ENCODE measurements around the gene FBP2. TPM values are rescaled to one million over a fixed set of nuclear protein-coding genes. Genes with fewer than 3 reads are reported as not detected.

The FBP2 gene
- total and polyA plus RNA-seq, 2 of the 4 experiments (the other 2 are of a cell fraction), result not detected

DNA sequence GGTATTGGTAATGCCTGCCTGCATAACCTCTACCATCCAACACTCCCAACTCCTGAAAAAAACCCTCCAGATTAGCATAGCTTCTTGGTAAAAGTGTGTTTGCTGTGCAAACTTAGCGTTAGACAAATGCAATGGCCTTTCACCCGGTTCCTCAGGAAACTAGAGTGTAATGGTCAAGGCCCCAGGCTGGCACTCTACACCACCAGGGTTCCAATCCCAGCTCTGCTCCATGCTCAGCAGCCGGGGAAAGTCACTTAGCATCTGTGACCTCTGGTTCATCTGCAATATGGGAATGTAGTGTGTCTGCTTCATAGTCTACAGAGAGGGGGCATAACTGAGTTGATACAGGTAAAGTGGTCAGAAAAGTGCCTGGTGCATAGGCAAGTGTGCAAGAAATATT is 36.7 kb upstream of the FBP2 start:
- no TSS peak for BruUV-seq (replicated peaks)

More for the DNA sequence above, 36.7 kb upstream of the FBP2 start:
- Histone ChIP-seq H2AK5ac (ENCODE audit: low read depth, low read length) (no peak overlapping the region), H3K27ac (ENCODE audit: insufficient read depth, low read length) (no peak overlapping the region), H2AFZ (replicated peaks; ENCODE audit: low read length, poor library complexity) (no peak overlapping the region), H3K56ac (ENCODE audit: extremely low read depth, insufficient read depth, low read length) (no peak overlapping the region), H4K20me1 (ENCODE audit: insufficient read depth, low read length) (no peaks in the 10 kb centered on the region), H3K4me2 (ENCODE audit: low read depth, low read length) (no peak overlapping the region), H3K4ac (ENCODE audit: low read depth, low read length) (no peak overlapping the region), H3K9me3 (ENCODE audit: control insufficient read depth, insufficient read depth, low read length) (no peaks in the 10 kb centered on the region), H4K8ac (ENCODE audit: low read depth in 2 of 2, low read length in 2 of 2) (no peak overlapping the region), H2BK20ac (ENCODE audit: low read depth, low read length) (no peak overlapping the region), H3K14ac (replicated peaks; ENCODE audit: low read depth, low read length) (no peak overlapping the region), H3K4me1 (ENCODE audit: control insufficient read depth, insufficient read depth, low read length) (no peaks in the 10 kb centered on the region), H3K36me3 (ENCODE audit: control insufficient read depth, insufficient read depth, low read length) (no peaks in the 10 kb centered on the region), H2AK9ac (replicated peaks; ENCODE audit: low read depth, low read length, poor library complexity) (no peak overlapping the region), H3K27me3 (ENCODE audit: control insufficient read depth, insufficient read depth, low read length) (peaks cover 40% of the 10 kb centered on the region), H3K9me1 (ENCODE audit: insufficient read depth, low read length) (no peaks in the 10 kb centered on the region), H2BK5ac (ENCODE audit: low read depth, low read length, poor library complexity, severe bottlenecking) (no peak overlapping the region), H3K9ac (ENCODE audit: low read depth, low read length) (no peak overlapping the region), H4K5ac (ENCODE audit: low read depth, low read length) (no peak overlapping the region), H2BK15ac (ENCODE audit: low read depth, low read length) (no peak overlapping the region), H3K23ac (ENCODE audit: low read depth, low read length) (no peak overlapping the region), H3K79me1 (ENCODE audit: low read depth in 1 of 2, low read length in 2 of 2) (no peaks in the 10 kb centered on the region), H4K91ac (ENCODE audit: insufficient read depth, low read depth, low read length) (no peak overlapping the region), H3K4me3 (ENCODE audit: insufficient read depth, low read depth, low read length) (no peak overlapping the region), H3K18ac (ENCODE audit: low read depth, low read length) (no peak overlapping the region), H2BK120ac (ENCODE audit: low read depth, low read length) (no peak overlapping the region)
- 100% methylated on average over 2 of the region's 3 CpGs; no CpG with 5 or more reads in 1 of the 2 experiments for WGBS, 2 experiments (ENCODE audit: extremely low coverage in 2 of 2, insufficient read length in 1 of 2)
- no peak for ATAC-seq (ENCODE audit: low read depth)
- ChIA-PET CTCF (no interaction called here), POLR2A (ENCODE audit: unreplicated experiment) (no interaction called here)
- dilution Hi-C loops (cut with HindIII; ENCODE audit: low sequenced_read_pairs, unreplicated experiment), result no loop called here
- in situ Hi-C loops (cut with MboI; ENCODE audit: low sequenced_read_pairs), result no loop called here
- no peak for DNase-seq
- intact Hi-C loops (cut with micrococcal nuclease), result no loop called here
- TF ChIP-seq CEBPB (IDR thresholded peaks at IDR 0.05; ENCODE audit: low read depth, low read length), result no peak
- TF ChIP-seq NFE2L2 (IDR thresholded peaks at IDR 0.05; ENCODE audit: low read depth, low read length), result no peak
- TF ChIP-seq RCOR1 (IDR thresholded peaks at IDR 0.05; ENCODE audit: insufficient replicate concordance, low read length), result no peak
- no peak for TF ChIP-seq BHLHE40 (IDR thresholded peaks at IDR 0.05; ENCODE audit: low read depth, low read length)
- TF ChIP-seq, protein P1, sequence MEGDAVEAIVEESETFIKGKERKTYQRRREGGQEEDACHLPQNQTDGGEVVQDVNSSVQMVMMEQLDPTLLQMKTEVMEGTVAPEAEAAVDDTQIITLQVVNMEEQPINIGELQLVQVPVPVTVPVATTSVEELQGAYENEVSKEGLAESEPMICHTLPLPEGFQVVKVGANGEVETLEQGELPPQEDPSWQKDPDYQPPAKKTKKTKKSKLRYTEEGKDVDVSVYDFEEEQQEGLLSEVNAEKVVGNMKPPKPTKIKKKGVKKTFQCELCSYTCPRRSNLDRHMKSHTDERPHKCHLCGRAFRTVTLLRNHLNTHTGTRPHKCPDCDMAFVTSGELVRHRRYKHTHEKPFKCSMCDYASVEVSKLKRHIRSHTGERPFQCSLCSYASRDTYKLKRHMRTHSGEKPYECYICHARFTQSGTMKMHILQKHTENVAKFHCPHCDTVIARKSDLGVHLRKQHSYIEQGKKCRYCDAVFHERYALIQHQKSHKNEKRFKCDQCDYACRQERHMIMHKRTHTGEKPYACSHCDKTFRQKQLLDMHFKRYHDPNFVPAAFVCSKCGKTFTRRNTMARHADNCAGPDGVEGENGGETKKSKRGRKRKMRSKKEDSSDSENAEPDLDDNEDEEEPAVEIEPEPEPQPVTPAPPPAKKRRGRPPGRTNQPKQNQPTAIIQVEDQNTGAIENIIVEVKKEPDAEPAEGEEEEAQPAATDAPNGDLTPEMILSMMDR (conservative IDR thresholded peaks at IDR 0.05; ENCODE audit: low read depth, low read length), result no peak
- TF ChIP-seq RFX5 (IDR thresholded peaks at IDR 0.05; ENCODE audit: low read depth, low read length), result no peak
- TF ChIP-seq, protein P2, sequence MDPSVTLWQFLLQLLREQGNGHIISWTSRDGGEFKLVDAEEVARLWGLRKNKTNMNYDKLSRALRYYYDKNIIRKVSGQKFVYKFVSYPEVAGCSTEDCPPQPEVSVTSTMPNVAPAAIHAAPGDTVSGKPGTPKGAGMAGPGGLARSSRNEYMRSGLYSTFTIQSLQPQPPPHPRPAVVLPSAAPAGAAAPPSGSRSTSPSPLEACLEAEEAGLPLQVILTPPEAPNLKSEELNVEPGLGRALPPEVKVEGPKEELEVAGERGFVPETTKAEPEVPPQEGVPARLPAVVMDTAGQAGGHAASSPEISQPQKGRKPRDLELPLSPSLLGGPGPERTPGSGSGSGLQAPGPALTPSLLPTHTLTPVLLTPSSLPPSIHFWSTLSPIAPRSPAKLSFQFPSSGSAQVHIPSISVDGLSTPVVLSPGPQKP (IDR thresholded peaks at IDR 0.05; ENCODE audit: borderline replicate concordance, low read depth, low read length), result no peak
- no peak for TF ChIP-seq CHD1 (IDR thresholded peaks at IDR 0.05; ENCODE audit: low read depth, low read length)
- no peak for TF ChIP-seq RAD21 (IDR thresholded peaks at IDR 0.05; ENCODE audit: low read length)
- TF ChIP-seq FOS (IDR thresholded peaks at IDR 0.05; ENCODE audit: low read depth, low read length), result no peak
- TF ChIP-seq MAZ (IDR thresholded peaks at IDR 0.05; ENCODE audit: borderline replicate concordance, low read depth, low read length), result no peak
- TF ChIP-seq SMC3 (IDR thresholded peaks at IDR 0.05; ENCODE audit: low read depth, low read length), result no peak
- TF ChIP-seq POLR2A (IDR thresholded peaks at IDR 0.05; ENCODE audit: low read depth, low read length), result no peak
- TF ChIP-seq, protein P3, sequence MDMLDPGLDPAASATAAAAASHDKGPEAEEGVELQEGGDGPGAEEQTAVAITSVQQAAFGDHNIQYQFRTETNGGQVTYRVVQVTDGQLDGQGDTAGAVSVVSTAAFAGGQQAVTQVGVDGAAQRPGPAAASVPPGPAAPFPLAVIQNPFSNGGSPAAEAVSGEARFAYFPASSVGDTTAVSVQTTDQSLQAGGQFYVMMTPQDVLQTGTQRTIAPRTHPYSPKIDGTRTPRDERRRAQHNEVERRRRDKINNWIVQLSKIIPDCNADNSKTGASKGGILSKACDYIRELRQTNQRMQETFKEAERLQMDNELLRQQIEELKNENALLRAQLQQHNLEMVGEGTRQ (IDR thresholded peaks at IDR 0.05; ENCODE audit: low read depth, low read length), result no peak
- TF ChIP-seq MXI1 (IDR thresholded peaks at IDR 0.05; ENCODE audit: borderline replicate concordance, low read depth, low read length), result no peak
- TF ChIP-seq MAFK (IDR thresholded peaks at IDR 0.05; ENCODE audit: low read depth, low read length), result no peak

All from IMR-90 (cell line).